IMR-90 (cell line): ENCODE measurements around the gene TMEM208.

ENCODE experiments used
- CTCF ChIP-seq: conservative IDR thresholded peaks from 2 replicates; pipeline ENCODE4 v1.5.1; 2012; ENCODE audit warnings: mild to moderate bottlenecking, low read depth, low read length, improper control_type of control experiment
- MXI1 ChIP-seq: IDR thresholded peaks from 2 replicates; pipeline ENCODE4 v1.6.1; 2012; ENCODE audit warnings: low read depth, mild to moderate bottlenecking, low read length, moderate library complexity, borderline replicate concordance
- RCOR1 ChIP-seq: IDR thresholded peaks from 2 replicates; pipeline ENCODE4 v1.6.1; 2012; ENCODE audit warnings: mild to moderate bottlenecking, low read length, improper control_type of control experiment; ENCODE audit not compliant: insufficient replicate concordance

DNA sequence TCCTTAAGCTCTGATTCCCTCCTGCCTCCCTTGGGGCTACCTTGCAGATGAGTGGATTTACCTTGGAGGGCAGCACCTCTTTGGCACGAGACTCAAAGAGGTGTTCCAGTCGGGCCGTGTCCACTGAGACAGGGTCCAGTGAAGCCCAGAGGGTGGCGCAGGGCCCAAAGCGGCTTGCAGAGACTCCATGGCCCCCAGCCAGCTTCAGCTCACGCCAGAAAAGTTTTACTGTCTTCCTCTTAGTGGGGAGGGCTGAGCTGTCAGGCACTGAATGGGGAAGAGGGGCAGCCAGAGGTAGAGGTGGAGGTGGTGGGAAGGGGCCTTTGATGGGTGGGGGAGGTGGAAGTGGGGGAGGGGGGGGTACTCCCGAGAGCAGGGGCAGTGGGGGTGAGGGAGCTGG is 6.7 kb downstream of the TMEM208 start:
- TF ChIP-seq CTCF (no peak), RCOR1 (no peak), MXI1 (no peak)
